GM10847 (cell line): ENCODE results near the gene TEX9.

Source experiments
- POLR2A ChIP-seq: IDR thresholded peaks from 2 replicates; pipeline ENCODE4 v1.6.1; 2011; ENCODE audit not compliant: insufficient read length; ENCODE audit errors: extremely low read depth

The TEX9 gene

DNA sequence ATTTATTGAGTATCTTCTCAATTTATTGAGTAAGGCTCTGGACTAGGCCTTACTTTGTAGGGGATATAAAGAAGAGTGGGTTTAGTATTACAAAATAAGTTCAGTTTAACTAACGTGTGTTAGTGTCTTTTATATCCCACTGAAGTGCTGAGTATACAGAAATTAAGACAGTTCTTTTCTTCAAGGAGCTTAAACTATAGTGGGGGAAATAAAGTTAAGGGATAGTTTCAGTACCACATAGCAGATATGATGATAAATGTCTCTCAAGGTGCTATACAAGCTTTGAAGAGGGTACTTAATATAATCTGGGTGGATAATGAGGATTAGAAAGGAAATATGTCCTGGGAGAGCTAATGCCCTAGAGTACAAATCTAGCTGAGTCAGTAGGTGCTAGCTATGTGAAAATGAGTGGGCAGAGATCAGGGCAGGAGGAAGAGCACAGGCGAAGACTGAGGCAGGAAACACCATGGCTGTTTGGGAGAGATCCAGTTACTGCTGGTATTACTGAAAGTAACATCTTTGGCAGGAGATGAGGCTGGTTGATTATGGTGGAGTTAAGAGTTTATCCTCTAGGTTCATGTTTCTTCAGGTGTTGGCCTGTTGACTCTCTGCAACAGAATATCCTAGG lies 46.0 kb downstream of the TEX9 start:
- no peak for TF ChIP-seq POLR2A

DNA sequence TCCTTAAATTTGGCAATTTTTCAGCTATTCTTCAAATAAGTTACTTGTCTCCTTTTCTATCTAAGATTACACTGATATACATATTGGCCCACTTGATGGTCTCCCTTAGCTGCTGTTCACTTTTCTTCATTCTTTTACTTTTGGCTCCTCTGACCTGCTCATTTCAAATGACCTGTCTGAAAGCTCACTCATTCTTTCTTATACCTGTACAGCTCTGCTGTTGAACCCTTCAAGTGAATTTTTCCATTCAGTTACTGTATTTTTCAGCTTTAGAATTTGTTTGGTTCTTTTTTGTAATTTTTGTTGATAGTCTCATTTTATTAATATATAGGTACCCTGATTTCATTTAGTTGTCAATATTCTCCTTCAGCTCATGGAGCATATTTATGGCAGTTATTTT lies 60.0 kb downstream of the TEX9 start:
- TF ChIP-seq POLR2A, result no peak

DNA sequence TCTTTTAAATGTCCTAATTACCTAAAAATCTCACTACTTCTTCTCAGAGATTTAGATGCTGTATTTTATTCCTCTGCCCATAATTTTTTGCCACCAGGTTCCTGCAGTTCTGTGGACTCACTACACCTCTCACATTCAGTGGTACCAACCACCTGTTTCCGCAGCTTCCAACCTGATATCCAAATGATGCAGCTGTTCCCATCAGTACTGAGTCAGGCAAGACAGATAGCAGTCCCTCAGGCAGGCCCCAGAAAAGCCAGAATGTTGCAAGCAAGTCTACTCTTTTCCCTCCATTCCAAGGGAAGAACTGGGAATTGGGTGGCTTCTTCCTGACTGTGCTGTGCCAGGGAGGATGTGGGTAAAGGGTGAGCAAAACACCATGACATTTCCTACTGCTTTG lies 60.8 kb downstream of the TEX9 start:
- TF ChIP-seq POLR2A, result no peak

DNA sequence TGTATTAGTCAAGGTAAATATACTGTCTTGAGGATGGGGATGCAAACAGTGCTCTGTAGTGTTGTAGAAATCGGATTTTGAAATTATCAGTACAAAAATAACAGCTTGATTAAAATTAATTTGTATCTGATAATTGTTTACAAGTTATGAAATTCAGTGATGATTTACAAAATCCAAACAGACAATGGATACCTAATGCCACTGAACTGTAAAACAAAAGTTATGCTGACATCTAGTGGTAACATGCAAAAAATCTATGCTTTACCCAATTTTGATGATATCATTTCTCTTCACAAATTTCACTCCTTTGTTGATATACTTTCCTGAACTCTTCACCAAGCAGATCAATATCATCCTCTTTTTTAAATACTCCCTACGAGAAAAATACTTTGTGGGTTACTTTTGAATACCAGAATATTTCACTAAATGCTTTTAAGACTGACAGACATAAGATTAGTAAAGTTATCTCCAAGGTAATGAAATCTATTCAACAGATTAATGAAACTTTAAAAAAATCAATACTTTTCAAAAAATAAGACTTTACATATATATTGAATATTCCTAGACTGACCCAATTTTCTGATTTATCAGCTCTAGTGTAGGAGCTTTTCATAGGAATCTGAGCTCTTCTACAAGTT lies 63.7 kb downstream of the TEX9 start:
- TF ChIP-seq POLR2A, result no peak

DNA sequence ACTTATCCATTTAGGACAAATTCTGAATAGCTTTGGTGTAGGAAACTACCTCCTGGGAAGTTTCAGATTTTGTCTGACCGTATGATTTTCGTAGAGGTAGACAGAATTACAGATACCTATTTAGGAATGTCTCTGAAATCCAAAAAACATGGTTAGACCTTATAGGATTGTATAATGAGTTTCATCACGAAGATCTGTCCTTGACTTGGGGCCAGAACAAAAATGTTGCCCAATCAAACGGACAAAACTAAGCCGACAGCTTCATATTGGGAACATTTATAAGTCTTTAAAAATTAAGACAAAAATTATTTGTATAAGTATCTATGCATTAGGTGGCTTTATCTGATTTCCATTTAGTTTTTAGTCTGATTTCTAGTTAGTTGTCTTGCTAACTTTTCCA lies 67.1 kb downstream of the TEX9 start:
- TF ChIP-seq POLR2A, result no peak

DNA sequence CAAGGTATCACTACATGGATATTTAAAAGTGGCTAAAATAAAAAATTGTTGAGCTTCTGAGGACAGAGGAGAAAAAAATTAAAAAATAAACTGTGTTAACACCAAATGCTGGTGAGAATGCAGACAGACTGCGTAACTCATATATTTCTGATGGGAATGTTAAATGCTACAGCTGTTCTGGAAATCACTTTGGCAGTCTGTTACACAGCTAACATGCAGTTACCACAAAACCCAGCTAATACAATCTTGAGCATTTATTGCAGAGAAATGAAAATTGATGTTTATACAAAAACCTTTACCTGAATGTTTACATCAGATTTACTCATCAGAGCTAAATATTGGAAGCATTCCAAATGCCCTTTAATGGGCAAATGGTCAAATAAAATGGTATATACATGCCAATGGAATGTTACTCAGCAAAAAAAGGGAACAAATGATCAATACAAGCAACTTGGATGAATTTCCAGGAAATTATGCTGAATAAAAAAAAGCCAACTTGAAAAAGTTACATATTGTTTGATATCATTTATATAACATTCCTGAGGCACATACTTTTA lies 75.1 kb downstream of the TEX9 start:
- no peak for TF ChIP-seq POLR2A

DNA sequence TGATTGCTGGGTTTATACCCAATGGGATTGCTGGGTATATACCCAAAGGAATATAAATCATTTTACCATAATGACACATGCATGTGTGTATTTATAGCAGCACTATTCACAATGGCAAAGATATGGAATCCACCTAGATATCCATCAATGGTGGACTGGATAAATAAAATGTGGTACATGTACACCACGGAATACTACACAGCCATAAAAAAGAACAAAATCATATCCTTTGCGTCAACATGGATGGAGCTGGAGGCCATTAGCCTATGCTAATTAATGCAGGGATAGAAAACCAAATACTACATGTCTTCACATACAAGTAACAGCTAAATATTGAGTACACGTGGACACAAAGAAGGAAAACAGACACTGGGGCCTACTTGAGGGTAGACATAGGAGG lies 77.1 kb downstream of the TEX9 start:
- no peak for TF ChIP-seq POLR2A

DNA sequence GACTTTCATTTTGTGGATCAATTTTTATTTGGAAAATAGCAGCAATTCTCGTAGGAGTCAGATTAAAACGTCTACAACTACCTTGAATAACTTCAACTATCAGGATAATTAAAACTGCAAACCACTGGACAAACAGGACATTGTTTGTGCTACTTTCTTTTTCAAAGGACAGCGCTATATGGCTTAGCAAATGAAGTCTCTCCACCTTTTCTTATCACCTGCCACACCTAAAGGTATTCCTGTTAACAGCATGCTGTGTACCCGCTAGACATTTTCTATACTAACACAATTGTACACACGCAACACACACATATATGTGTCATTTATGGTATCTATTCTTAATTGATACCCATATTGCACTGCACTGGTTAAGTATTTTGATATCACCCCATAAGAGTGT lies 80.5 kb downstream of the TEX9 start:
- no peak for TF ChIP-seq POLR2A

DNA sequence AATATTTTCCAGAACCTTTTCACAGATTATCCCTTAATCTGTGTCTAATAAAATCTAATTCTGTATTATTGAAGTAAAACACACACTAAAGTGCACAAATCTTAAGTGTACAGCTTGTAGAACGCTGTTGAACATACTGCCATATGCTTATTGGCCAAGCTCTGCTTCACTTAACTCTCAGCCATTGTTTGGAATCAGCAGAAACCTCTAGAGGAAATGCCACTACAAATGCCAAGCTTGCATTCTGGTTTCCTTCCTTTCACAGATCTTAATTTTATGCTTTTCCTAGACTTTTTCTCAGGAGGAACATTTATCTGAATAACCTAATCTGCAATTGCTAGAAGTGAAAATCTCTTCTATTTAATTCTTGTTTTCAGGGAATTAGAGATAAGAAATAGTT lies 89.6 kb downstream of the TEX9 start:
- no peak for TF ChIP-seq POLR2A

DNA sequence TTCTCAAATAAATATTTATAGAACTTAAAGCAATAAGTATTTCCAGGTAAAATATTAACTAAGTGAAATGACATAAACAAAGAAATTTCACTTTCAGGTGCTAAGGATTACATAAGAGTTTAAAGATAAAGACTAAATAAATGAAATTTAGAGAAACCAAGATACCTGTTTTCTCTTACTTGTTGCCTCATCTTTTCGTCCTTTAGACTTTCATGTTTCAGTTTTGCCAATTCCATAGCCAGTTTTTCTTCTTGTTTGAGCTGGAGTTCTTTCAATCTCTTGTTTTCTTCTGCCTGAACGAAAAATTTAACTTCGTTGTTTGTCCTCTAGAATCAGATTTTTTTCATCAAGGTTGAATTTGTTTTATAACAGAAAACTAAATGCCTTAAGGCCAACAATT lies 91.0 kb downstream of the TEX9 start:
- no peak for TF ChIP-seq POLR2A

DNA sequence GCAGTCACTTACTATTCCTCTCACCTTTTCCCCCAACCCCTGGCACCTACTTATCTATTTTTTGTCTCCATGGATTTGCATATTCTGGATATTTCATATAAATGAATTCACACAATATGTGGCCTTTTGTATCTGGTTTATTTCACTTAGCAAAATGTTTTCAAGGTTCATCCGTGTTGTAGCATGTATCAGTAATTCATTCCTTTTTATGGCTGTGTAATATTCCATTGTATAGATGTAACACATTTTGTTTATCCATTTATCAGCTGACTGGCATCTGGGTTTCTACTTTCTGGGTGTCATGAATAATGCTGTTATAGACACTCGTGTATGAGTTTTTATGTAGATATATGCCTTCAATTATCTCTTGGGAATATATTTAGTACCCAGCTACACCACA lies 93.9 kb downstream of the TEX9 start:
- no peak for TF ChIP-seq POLR2A

DNA sequence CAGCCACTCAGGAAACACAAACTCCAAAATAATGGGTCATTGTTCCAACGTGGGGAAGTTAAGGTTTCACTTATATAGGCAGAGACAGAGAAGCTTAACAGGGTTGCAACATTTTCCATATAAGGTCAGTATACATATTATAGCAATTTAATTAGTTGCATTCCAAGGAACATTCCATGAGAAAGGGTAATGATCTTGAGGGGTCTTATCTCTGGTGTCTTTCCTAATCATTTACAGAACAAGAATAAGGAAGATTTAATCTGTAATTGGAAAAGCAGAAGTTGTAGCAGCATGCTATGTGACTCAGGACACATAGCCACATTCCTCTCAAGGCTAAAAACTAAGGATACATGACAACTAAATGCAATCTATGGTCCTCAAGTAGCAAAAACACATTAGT lies 94.8 kb downstream of the TEX9 start:
- TF ChIP-seq POLR2A, result no peak

DNA sequence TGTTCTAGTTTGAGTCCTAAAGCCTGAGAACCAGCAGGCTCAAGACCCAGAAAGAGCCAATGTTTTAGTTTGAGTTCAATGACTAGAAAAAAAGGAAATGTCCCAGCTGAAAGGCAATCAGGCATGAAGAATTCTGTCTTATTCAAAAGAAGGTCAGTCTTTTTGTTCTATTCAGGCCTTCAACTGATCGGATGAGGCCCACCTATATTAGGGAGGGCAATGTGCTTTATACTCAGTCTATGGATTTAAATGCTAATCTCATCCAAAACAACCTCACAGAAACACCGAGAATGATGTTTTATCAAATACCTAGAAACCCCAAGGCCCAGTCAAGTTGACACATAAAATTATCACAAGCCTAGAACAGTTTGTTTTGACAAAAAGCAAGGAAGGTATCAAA lies 95.7 kb downstream of the TEX9 start:
- no peak for TF ChIP-seq POLR2A

DNA sequence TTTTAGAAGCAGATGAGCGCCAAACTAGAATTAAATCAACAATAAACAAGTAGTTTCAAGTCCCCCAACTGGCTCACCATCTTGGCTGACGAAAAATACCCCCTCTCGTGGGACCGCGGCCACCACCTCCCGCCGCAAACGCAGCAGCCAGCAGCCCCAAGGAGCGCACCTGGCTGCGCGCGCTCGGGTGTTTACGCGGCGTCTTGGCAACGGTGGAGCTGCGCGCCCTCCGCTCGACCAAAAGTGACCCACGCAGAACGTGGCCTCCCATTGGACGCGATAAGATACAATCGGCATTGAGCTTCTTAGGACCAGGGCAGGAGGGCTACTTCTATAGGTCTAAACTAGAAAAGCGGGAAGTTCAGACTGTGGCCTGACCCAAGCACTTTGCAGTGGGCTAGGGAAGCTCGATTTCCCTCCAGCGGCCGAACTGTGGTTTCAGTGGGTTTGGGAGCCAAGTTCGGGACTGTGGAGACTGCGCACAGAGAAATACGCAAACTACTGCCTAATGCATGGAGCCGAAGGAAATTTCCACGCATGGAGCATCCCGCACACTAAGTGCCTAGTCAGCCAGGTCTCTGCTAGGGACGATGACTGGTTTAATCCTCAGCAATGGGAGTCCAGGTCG lies 99.8 kb downstream of the TEX9 start, which contains the start of gene MNS1:
TSS of gene MNS1 (minus strand) at position 245 of the 628 bp plus-strand sequence. CDS start at position 80, 165 bp downstream.
- TF ChIP-seq POLR2A, result peak; percentile 33

DNA sequence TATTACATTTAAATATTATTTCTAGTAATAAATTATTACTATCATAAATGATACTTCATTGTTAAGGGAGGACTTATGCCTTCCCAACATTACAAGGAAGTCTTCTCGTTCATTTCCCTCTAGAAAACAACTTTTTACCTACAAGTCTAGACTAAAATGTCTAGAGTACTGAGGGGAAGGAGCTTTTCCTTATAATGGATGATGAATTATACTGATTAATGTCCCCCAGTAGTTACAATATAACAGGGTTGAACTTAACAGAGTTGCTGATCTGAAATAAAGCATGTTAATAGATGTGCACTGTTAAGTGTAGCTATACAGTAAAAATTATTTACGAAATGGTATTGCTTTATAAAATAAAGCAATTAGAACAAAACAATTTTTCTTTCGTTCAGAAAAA lies 102.4 kb downstream of the TEX9 start:
- TF ChIP-seq POLR2A, result no peak

DNA sequence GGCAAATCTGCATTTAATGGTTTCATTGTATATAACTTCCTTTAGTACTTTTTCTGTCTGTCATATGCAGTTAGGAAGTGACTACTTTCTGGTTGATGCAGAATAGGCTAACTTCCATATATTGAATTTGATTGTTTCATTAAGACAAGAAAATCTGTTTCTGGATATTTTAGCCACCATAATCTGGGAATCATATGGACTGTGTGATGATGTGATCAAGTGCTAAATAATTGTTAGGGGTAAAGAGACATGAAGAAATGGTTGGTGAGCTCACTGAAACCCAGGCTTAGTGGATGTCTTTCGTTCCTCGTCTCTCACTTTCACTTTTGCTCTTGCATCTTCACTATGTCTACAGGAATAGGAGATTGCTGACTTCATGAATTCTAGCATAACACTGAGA lies 103.2 kb downstream of the TEX9 start:
- TF ChIP-seq POLR2A, result no peak
